Ramos (cell line): ENCODE results near the gene SRSF3.

Experiments used
- in situ Hi-C: fragments of 300-500 bp; cut with MboI; formaldehyde crosslinking; loops from one replicate; pipeline ENCODE4 v1.14.3; 2022; ENCODE audit warnings: low sequenced_read_pairs; ENCODE audit not compliant: unreplicated experiment

SRSF3 gene

DNA sequence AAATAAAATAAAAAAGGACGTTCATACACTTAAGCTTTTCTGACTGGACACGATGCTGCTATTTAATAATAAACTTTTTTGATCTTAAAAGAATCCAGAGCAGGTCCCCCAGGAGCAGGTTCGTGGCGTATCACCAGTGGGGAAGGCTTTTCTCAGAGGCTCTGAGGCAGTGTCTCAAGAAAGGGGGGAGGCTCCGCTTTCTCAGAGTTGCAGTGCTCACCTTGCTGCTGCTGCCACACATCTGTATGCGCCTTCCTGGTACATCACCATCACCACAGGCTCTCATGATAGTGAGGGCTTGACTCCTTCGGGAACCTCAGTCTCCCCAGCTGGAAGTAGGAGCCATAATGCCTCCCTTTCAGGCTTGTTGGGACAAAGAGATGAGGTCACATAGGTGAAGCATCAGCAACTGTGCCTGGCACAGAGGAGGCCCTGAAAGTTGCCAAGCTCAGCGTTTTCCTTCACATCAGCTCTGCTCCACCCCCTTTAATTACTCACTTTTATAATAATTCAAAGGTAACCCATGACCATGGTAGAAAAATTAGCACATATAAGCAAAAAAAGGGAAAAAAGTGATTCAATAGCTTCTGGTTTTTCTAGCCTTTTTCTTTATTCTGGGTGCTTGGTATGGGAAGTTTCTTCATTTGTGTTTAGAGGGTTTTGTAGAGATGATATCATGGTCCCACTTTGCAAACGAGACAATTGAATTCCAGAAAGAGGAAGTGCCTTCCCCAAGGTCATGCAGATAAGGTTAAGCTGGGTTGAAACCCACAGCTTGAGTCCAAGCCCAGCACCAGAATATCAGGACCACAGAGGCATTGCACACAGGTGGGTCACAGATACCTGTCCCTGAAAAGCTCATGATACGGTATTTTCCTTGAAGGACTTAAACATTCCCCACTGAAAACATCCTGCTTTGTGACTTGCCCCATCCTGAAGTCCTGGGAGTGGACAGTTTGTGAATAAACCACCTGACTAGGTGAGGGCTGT is 24.5 kb downstream of the SRSF3 start:
- in situ Hi-C loops = no loop called here

DNA sequence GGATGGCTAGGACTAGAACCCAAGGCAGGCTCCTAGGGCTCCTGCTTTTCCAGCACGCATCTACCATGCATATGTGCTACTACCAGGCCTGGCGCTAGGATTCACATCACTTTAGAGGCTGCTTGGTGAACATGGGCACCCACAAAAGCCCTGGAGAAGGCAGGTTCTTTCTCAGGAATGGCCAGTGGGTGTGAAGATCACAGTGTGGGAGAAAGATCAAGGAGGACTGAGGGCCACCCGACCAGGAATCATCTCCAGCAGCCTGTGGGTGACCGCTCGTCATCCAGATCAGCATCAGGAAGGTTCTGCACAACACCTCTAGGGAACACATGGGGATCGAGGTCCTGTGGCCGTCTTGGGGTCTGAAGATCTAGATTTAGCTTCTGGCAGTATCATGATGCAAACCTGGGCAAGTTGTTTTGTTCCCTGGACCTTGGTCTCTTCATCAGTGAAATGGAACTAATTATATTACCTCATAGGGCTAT is 27.3 kb downstream of the SRSF3 start:
- in situ Hi-C loops = loop anchor here (5.0 to 10.0 kb wide), 2 partner anchors 53 to 131 kb away; partner anchors contain the start of gene CDKN1A

DNA sequence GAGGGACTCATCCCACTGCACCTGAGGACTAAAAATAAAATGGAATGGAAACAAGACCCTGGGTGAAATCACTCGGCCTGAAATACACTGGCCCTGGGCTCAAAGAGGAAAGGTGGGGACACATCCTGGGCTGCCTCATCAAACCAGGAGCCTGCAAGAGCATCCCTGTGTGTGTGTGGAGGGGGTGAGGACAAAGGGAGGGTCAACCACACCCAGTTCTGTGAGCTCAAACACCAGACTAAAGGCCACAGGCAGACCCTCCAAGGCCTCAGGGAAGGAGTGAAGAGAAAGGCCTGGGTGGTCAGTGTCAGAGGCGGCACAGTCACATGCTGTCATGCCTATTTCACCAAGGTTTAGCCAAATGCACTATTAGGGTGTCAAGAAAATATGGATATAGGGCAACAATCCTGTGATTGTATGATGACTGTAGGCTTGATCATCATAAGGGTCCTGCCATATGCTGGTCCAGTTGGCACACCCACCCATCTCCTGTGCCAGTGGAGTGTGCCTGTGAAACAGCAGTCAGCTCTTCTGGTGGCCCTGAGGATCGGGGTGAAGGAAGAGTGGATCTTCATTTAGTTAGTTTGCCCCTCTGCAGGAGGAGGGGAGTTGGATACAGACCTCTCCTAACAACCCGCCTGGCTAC is 28.9 kb downstream of the SRSF3 start:
- in situ Hi-C loops = loop anchor here (5.0 to 10.0 kb wide), 2 partner anchors 52 to 129 kb away; partner anchors contain the start of gene CDKN1A

DNA sequence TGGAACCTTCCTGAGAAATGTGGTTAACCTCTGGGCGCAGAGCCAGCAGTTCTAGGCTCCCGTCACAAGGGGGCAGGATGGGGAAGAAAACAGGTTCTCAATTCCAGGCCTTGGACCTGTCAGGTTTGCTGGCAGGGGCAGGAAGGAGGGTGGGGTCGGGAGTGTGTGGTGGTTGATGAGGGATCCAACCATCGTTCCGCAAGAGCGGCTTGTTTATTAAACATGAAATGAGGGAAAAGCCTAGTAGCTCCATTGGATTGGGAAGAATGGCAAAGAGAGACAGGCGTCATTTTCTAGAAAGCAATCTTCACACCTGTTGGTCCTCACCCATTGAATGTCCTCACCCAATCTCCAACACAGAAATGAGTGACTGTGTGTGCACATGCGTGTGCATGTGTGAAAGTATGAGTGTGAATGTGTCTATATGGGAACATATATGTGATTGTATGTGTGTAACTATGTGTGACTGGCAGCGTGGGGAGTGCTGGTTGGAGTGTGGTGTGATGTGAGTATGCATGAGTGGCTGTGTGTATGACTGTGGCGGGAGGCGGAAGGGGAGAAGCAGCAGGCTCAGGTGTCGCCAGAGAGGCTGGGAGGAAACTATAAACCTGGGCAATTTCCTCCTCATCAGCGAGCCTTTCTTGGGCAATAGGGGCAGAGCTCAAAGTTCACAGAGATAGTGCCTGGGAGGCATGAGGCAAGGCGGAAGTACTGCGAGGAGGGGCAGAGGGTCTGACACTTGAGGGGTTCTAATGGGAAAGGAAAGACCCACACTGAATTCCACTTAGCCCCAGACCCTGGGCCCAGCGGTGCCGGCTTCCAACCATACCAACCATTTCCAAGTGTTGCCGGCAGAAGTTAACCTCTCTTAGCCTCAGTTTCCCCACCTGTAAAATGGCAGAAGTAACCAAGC is 29.6 kb downstream of the SRSF3 start:
- in situ Hi-C loops = loop anchor here (5.0 to 10.0 kb wide), 2 partner anchors 51 to 128 kb away; partner anchors contain the start of gene CDKN1A

DNA sequence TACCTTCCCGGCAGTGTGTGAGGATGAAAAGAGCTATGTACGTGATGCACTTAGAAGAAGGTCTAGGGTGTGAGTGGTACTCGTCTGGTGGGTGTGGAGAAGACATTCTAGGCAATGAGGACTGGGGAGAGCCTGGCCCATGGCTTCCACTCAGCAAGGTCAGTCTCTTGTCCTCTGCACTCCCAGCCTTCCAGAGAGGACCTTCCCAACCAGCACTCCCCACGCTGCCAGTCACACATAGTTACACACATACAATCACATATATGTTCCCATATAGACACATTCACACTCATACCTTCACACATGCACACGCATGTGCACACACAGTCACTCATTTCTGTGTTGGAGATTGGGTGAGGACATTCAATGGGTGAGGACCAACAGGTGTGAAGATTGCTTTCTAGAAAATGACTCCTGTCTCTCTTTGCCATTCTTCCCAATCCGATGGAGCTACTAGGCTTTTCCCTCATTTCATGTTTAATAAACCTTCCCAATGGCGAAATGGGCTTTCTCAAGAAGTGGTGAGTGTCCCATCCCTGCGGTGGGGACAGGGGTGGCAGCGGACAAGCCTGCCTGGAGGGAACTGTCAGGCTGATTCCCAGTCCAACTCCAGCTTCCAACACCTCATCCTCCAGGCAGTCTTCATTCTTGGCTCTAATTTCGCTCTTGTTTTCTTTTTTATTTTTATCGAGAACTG is 30.4 kb downstream of the SRSF3 start:
- in situ Hi-C loops = loop anchor here (5.0 to 10.0 kb wide), 2 partner anchors 50 to 128 kb away; partner anchors contain the start of gene CDKN1A

DNA sequence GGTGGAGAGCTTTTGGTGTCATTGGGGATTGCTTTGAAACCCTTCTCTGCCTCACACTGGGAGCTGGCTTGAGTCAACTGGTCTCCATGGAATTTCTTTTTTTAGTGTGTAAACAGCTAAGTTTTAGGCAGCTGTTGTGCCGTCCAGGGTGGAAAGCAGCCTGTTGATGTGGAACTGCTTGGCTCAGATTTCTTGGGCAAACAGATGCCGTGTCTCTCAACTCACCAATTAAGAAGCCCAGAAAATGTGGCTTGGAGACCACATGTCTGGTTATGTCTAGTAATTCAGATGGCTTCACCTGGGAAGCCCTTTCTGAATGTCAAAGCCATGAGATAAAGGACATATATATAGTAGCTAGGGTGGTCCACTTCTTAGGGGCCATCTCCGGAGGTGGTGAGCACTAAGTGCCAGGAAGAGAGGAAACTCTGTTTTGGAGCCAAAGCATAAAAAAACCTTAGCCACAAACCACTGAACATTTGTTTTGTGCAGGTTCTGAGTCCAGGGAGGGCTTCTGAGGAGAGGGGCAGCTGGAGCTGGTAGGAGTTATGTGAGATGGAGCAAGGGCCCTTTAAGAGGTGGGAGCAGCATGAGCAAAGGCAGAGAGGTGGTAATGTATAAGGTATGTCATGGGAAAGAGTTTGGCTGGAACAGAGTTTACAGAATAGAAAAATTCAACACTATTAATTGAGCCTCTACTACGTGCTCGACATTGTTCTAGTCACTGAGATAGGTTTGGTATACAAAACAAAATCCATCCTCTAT is 31.2 kb downstream of the SRSF3 start:
- in situ Hi-C loops = loop anchor here (10.0 kb wide), 1 partner anchor 49 kb away; the partner anchor contains the start of gene CDKN1A

DNA sequence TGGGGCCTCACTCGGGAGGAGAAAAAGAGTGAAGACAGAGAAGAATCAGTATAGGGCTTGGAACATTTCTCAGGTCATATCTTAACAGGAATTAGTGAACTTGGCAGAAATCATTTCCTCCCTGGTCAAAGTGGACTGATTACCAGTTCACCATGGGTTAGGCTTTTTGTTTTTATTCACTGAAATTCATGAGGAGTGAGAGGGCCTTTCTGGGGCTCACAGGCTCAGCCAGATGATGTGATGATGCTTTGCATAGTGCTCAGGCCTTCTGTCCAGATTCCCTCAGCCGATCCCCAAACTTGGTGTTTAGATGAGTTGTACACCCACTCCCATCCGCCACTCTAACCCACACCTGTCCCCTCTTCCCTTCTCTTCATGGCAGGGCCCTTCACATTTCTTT is 32.5 kb downstream of the SRSF3 start:
- in situ Hi-C loops = loop anchor here (10.0 kb wide), 1 partner anchor 48 kb away; the partner anchor contains the start of gene CDKN1A

DNA sequence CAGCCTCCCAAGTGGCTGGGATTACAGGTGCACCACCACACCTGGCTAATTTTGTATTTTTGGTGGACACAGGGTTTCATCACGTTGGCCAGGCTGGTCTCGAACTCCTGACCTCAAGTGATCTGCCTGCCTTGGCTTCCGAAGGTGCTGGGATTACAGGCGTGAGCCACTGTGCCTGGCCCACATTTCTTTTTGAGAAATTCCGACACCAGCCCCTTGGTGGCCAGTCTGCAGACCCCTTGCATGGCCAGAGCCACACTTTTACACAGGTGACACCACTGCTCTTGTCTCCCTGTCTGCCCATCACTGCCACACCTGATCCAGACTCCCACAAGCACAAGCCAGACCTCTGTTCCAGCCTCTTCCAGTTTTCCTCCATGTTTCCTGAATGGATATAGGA is 33.0 kb downstream of the SRSF3 start:
- in situ Hi-C loops = loop anchor here (10.0 kb wide), 1 partner anchor 48 kb away; the partner anchor contains the start of gene CDKN1A

DNA sequence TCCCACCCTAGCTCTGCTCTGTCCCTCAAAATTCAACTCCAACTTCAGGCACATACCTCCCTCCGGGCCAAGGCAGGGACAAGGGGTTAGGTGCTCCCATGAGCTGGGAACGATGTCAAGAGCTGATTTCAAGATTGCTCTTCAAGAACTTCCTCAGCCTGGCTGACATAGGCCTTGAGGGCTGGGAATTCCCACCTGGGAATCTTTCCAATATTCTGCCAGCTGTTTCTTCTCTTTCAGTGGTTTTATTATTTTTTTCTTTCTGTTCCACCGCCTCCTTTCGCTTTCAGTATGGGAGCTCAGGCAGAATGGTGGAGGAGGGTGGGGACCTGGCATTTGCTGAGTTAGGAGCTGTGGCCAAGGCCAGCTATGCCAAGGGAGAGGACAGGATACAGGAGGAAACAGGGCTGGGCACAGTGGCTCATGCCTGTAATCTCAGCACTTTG is 33.7 kb downstream of the SRSF3 start:
- in situ Hi-C loops = loop anchor here (10.0 kb wide), 1 partner anchor 47 kb away; the partner anchor contains the start of gene CDKN1A

DNA sequence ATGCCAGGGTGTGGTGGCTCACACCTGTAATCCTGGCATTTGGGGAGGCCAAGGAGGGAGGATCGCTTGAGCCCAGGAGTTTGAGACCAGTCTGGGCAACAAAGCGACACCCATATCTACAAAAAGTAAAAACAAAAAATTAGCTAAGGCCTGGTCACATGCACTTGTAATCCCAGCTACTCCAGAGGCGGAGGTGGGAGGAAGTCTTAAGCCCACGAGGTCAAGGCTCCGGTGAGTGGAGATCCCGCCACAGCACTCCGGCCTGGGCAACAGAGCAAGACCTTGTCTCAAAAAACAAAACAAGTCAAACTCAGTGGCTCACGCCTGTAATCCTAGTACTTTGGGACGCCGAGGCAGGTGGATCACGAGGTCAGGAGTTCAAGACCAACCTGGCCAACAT is 35.6 kb downstream of the SRSF3 start:
- in situ Hi-C loops = loop anchor here (10.0 kb wide), 1 partner anchor 45 kb away; the partner anchor contains the start of gene CDKN1A

DNA sequence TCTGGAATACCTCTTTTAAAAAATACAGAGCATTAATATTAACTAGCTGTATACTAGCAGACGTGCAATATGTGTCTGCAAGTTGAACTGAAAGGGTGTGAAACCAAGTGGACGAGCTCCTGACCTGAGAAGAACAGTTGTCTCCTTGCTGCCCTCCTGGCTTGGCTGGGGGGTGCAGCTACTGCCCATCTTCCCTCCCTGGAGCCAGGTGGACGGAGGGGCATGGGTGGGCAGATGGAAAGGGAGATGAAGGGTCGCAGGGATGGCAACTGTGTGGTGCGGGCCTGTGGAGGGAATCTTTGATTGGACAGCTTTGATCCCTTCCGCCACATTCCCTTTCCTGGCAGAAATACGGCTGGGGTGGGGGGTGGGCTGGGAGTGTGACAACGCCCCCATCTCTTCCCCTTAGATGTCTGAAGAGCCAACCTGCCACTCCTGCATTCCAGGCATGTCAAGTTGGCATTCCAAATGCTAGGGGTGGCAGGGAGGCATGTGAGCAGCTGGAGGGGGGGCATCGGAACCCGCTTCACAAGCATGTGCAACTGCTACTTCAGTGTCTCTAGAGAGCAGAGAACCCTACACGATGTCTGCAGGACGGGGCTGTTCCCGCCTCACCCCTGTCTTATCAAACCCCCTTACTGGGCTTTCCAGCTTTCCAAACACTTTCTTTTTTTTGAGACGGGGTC is 37.3 kb downstream of the SRSF3 start:
- in situ Hi-C loops = no loop called here

DNA sequence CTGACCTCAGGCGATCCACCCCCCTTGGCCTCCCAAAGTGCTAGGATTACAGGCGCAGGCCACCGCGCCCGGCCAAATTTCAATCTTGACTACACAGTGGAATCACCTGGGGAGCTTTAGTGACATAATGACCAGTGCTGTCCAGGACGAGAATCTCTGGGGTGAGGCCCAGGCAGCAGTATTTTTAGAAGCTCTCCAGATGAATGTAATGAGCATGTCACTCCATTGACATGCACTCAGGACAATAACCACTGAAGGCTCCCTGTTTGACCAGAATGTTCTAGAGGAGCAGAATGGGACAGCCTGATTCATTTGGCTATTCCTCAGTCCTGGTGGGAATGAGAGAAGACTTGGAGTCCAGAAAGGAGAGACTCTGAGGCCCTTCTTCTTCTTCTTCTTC is 39.2 kb downstream of the SRSF3 start:
- in situ Hi-C loops = no loop called here

DNA sequence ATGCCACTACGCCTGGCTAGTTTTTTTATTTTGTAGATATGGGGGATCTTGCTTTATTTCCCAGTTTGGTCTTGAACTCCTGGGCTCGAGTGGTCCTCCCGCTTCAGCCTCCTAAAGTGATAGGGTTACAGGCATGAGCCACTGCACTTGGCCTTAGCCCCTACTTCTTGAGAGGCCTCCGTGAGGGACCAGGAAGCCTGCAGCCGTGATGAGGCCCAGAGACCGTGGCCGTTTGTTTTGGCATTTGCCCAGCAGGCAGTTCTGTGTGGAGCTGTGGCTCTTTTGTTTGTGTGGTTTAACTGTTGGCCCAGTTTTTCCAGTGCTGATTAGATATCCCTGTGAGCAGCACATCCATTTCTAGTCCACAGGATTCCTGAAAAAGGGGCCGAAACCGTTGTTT is 39.8 kb downstream of the SRSF3 start:
- in situ Hi-C loops = no loop called here

DNA sequence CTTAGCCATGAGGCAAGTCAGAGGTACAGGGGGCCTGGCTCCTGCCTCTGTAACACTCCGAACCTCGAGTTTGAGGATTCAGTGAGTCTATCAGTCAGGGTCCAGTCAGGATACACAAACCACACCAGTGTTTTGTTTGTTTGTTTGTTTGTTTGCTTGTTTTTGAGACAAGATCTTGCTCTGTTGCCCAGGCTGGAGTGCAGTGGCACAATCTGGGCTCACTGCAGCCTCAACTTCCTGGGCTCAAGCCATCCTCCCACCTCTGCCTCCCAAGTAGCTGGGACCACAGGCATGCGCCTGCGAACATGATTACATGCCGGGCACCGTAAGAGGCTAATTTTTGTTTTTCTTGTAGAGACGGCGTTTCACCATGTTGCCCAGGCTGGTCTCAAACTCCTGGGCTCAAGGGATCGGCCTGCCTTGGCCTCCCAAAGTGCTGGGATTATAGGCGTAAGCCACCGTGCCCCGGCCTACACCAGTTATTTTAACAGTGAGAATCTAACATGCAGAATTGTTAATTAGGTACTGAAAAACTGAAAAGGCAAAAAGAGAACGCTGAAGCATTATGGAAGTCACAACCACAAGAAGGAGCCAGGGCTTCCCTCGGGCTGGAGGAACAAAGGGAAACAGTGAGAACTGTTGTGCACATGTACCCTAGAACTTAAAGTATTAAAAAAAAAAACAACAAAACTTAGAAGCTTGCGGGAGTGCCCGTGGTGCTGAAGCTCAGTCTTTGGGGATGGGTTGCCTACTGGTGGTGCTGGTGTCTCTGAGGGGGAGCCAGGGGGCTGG is 40.4 kb downstream of the SRSF3 start:
- in situ Hi-C loops = no loop called here

DNA sequence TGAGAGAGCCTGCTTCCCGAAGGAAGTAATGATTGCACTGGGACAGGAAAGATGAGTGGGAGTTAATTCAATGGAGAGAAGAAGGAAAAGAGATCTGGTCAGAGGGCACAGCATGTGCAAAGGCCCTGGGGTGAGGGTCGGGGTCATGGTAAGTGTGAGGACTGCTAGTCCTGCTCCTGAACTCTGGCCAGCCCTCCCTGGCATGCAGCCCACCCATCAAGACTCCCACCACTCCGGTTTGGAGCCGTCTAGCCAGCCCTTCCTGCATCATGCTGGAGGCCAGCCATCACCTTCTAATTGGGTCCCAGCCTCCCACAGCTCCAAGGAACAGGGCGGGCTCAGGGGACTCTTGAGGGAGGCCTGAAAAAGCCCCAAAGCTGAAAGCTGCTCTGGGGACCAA is 42.1 kb downstream of the SRSF3 start:
- in situ Hi-C loops = no loop called here

DNA sequence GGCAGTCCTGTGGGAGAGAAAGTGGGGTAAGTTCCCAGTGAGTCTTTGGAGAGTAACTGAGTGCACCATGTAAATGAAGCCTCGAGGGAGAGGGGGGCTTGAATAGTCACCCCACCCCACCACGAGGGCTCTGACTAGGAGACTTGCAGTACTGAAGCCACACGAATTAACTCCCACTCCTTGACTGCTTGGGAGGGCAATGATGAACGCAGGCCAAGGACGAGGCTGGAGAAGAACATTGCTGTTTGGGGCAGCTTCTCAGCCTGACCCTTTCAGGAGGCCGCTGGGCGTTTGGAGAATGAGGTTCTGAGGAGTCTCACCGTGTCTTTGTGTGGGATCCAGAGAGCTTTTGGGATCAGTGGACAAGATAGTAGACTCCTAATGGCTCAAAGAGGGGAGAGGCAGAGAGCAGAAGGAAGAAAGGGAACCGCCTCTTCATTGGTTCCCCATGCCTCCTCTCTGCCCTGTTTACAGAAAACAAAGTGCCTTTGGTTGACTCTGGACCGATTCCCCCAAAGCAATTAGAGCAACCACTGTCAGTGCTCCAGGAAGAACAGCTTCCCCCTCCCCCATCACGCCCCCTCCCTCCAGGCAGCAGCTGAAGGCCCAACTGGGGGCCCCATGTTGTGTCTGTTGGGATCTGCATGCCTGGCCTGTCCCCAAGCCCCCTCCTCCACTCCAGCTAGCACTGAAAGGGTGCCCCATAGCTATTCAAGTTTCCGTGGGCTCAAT is 42.7 kb downstream of the SRSF3 start:
- in situ Hi-C loops = no loop called here
